Astrocyte of the hippocampus (primary cell): Measurements from ENCODE around the gene AHDC1.
"Not testable (repeated sequence)": the region's sequence is repeated elsewhere in the genome, so short reads cannot be mapped to it uniquely, and the experiment has no call there.

Experiments used
- DNase-seq: peaks from one replicate; pipeline ENCODE4 v3.0.0; 2011; ENCODE audit warnings: low read depth, low spot score

The AHDC1 gene

DNA sequence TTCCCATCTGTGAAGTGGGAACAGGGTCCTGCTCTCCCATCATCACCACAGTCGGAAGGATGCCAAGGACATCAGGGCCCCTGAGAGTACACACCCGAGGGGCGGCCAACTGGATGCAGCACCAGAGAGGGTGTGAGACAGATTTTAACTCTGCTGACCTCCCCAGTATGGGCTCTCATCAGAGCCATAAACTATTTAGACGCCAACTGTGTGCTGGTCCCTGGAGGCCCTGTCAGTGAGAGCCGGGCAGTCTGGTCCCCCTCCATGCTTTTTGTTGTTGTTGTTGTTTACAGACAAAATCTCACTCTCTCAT, 29.3 kb upstream of the AHDC1 start:
- no peak for DNase-seq

DNA sequence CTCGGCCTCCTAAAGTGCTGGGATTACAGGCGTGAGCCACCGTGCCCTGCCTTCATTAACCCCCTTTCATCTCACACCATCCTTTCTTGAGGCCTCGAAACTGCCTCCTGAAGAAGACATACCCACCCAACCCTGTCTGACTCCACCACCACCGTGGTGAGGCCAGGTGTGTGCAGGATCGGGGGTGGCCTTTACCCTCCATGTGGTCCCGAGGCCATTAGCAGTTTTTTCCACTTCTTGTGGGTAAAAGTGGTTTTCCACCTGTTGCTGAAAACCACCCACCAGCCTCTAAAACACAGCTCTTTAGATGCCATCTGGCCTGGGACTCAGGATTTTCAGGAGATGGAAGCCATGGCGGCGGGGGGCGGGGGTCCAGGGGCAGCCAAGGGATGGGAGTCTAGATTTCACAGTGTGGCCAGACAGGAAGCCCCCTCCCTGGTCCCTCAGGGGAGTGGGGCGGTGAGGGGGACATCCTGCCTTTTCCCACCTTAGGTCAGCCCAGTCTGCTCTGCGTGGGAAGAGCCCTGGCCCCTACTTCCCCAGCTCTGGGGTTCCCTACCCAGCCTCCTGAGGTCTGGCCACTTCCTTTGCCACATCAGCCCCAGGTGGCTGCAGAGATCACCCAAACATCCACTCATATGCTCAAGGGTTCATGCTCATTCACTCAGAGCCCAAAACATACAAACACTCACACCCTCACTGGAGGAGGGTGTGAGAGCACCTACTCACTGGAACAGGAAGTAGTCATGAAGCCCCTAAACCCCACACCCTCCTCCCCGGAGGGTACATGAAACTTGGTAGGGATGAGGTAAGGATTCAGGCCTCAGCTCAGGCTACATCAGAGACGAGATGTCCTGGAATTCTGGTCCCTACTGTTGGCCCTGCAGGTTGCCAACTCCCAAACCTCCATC, 28.7 kb upstream of the AHDC1 start:
- DNase-seq, result no peak

DNA sequence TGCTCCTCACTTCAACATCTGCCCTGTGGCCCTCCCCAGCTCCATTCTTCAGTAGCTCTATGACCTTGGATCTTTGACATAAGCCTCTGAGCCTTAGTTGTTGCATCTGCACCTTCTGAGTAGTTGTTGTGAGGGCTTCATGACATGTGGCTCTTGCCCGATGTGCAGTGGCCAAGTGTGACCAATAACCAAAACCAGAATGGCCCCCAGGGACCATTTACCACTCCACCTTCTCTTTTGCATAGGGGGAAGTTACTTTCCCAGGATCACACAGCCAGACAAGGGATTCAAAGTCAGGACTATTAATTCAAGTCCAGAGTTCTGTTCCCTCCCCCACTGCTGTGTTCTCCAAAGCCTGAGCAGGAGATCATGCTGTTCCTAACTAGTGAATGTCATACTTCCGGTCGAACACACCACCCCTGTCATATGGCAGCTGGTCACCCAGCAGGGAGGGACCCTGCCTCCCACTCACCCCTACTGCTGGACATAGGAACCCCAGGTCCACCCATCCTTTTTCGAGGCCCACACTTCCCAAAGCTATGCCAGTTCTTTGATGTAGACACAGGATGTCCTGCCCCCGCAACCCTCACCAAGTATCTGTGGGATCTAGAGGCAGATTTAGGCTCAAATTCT, 27.0 kb upstream of the AHDC1 start:
- DNase-seq, result no peak

DNA sequence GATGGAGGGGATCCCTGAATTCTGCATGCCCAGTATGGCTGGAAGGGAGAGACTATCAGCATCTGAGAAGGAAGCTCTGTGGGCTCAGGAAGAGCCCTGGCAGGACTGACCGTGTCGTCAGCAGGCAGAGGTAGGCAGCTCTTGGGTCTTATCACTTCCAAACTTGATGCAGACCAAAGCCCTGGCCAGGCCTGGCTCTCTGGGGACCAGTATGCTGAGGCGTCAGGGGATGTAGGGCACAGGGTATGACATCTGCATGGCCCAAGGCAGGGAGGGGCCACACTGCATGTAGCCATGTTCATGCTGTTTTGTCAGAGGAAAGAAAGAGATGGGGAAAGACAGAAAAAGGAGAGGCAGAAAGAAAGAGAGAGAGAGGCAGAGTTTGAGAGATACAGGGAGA, 24.8 kb upstream of the AHDC1 start:
- no peak for DNase-seq

DNA sequence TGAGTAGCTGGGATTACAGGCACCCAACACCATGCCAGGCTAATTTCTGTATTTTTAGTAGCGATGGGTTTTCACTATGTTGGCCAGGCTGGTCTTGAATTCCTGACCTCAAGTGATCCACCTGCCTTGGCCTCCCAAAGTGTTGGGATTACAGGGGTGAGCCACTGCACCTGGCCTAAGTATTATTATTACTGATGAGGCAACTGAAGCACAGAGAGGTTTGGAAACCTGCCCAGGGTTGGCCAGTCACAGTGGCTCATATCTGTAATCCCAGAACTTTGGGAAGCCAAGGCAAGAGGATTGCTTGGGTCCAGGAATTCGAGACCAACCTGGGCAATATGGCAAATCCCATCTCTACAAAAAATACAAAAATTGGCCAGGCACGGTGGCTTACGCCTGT, 23.8 kb upstream of the AHDC1 start:
- not testable (repeated sequence) for DNase-seq

DNA sequence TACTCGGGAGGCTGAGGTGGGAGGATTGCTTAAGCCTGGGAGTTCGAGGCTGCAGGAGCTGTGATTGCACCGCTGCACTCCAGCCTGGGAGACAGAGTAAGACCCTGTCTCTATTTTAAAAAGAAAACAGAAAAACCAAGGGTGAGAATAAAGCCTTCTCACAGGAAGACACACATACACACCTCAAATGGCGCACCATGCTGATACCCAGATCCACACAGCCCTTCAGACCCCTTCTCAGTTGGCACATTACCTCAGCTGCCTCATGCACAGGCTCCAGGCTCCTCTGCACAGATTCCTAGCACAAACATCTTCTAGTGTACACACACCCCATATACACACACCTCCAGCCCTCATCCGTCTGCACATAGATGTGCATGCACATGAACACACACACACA, 23.1 kb upstream of the AHDC1 start:
- DNase-seq, result no peak

DNA sequence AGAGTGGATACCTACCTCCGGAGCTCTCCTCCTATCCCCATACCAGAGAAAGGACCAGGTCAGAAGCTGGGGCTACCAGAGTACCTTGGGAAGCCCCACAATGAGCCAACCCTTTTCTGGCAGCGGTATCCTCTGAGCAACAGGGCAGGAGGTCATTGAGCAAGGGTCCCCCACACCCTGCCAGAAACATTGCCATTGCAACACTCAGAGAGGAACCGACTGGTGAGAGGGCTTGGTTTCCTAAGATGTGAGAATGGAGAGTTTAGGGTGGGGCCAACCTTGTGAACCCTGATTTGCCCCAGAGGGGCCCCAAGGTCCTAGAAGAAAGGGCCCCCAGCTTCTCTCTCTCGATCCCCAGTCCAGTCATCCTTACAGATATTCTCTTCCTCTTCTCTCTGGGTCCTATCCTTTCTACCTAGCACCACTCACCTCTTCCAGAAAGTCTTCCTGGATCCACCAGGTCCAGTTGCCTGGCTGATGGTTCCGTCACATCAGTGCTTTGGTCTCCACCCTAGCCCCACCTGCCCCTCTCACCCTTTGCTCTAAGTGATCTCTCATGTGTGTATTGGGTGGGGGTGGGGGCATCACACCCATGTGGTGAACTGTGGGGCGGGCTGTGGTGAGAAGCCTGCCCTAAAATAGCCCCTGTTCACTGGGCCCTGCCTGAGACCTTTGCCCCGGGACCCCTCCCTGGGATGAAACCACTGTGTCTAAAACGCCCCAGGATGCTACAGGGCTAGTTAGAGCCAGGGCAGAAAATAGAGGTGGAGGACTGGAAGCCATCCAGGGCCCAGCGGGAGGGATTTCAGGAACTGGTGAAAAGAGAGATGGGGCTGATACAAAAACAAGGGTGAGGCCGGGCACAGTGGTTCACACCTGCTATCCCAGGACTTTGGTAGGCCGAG, 22.3 kb upstream of the AHDC1 start:
- DNase-seq, result no peak

DNA sequence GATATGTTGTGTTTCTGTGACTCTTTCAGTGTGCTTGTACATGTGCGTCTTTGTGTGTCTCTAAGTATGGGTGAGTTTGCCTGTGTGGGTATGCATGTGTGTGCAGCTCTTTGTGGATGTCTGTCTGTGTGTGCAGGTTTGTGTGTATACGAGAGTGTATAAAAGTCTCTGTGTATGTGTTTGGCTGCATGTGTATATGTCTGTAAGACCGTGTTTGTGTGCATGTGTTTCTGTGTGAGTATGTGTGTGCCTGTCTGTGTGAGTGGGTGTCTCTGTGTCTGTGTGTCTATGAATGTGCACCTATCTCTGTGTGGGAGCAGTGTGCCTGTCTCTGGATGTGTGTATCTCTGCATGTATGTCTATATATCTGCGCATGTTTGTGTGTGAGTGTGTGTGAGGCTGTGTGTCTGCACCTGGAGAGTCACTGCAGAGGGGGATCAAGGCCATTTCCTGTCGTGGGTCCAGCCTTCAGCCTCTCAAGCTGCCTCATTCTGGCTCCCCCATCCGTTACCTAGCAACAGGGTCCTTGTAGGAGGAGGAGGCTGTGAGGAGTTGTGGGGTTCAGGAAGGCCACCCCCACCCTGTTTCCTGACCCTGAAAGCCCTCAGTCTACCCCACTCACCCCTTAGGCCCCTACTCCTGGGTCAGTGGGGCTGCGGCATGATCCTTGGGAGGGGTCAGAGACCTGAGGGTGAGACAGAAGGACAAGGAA, 20.7 kb upstream of the AHDC1 start:
- no peak for DNase-seq

DNA sequence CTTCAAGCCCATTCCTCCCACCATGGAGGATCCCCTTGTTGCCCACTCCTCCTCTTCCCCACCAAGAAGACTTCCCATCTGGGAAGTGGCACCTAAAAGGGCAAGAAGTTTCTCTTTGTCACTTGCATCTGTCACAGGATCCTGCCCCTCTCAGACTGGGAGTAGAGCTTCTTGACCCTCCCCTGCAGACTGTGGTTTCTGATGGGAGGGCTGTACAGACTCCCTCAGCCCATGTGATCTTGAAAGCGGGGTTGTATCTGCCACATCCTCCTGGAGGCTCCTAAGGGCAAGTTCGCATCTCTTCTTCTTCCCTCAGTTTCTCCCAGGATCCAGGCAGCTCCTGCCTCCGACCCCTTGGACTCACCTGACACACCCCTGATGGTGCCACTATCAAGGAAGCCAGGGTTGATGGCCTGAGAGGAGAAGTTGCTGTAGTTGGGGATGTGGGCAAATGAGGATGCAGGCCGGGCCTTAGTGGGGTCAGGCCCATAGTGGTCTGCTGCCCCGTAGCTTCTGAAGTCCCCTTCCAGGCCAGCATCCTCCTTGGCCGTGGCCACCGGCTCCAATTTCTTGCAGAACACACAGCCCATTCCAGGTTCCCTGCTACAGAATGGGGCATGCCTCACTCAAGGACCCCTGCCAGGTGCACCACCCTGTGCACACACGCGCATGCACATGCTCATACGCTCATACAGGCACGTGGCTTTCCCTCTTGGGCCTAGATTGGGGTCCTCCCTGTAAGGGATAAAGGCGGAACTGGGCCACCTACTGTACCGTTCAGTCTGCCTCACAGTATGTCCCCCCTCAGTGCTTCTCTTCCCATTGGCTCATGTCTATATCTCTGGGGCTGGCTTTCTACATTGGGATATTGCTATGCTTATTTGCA, 19.6 kb upstream of the AHDC1 start:
- DNase-seq, result no peak

DNA sequence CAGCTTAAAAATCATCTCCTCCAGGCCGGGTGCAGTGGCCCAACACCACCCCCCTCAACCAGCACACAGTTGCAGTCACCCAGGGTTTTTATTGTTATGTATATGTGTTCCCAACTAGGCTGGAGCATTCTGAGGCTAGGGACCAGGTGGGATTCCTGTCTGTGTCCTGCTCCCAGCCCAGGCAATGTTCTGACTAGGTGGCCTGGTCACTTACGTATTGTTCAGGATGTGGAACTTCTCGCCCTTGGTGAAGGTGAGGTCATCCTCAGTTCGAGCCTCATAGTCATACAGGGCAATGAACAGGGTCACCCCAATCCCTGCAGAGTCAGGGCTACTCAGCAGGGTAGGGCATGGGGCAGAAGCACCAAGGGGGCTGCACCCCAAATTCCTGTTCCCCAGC, 18.9 kb upstream of the AHDC1 start:
- no peak for DNase-seq

DNA sequence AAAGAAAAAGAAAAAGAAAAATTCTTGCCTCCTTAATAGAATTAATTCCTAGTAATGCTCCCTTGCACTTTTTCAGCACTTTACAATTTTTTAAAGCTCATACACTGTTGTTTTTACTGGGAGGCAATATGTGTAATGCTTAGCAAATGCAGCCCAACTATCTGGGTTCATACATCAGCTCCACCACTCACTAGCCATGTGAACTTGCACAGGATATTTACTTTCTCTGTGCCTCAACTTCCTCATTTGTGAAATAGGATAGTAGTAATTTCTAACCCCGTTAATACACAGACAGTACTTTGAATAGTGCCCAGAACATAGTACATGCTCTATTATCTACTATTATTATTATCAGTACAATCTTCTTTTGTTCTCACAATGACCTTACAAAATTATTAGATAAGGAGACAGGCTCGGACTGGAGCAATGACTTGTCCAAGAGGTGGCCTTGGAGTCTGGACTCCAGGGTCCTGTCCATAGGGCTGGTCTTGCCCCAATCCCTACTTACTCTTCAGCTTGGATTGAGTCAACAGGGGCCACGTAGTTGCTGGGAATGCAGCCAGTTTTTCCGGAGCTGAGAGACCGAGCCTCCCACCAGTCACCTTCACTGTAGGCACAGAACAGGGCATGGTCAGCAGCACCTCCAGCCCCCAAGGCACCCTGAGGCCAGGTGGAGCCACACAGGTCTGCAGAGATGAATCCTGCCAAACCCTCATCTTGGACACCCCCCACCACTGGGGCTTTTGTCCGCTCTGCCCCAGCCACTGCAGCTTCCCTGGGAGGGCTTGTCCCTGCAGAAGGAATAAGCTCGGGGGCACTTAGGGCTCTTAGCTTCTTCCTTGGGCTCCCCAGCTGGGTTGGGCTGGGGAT, 17.3 kb upstream of the AHDC1 start:
- peak; percentile 58 for DNase-seq

DNA sequence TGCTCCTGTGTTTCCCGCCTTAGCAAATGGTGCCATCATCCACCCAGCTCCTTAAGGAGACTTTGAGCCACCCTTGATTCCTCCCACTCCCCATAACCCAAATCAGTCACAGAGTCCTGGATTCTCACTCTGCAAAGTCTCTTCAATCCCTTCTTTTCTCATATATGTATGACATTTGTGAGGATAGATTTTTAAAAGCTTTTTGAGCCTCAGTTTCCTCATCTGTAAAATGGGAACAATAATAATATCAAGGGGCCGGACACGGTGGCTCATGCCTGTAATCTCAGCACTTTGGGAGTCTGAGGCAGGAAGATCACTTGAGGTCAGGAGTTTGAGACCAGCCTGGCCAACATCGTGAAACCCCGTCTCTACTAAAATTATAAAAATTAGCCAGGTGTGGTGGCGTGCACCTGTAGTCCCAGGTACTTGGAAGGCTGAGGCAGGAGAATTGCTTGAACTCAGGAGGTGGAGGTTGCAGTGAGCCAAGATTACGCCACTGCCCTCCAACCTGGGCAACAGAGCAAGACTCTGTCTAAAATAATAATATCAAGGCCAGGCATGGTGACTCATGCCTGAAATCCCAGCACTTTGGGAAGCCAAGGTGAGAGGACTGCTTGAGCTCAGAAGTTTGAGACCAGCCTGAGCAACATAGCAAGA, 16.0 kb upstream of the AHDC1 start:
- not testable (repeated sequence) for DNase-seq

DNA sequence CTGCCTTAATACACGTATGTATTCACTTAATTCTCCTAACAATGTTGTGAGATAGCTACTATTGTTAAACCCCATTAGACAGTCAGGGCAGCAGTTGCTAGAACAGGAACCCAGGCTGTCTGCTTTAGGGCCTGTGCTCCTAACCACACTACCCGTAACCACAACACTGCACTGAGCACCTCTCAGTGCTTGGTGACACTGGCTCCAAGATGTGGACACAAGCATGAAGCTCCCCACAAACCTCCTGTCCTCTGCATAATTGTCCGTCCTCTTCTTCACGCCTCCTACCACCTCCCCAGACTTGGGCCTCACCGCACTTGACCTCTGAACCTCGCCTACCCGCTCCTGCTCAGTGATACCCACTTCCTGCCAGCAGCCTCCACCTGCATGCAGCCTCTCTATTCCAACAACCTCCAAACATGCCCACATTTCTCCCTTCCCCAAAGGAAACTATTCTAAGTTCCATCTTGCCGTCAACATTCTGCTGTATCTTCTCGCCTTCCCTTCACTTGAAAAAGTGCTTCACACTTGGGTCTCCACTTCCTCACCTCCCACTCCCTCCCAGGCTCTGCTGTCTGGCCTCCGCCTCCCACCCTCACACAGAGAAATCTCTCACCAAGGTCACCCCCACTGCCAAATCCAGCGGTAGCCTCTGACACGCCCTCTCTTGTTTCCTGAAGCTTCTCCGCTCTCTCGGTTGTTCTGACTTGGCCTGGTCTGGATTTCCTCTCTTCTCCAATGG, 14.6 kb upstream of the AHDC1 start:
- DNase-seq, result no peak

DNA sequence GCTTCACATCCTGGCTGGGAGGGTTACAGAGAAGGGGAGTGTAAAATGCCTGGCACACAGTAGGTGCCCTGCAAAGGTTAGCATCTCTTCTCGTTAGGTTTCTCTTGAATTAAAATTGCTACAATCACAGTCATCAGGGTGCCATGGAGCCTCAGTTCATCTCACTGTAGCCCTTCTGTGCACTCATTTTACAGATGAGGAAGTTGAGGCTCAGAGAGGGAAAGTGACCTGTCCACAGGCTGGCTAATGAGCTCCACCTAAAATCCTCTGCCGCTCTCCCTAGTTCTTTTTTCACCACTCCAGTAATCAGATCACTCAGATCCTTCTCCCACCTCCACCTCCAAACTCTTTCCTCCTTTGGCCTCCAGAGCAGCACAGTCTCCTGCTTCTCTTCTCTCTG, 13.5 kb upstream of the AHDC1 start:
- DNase-seq, result no peak

DNA sequence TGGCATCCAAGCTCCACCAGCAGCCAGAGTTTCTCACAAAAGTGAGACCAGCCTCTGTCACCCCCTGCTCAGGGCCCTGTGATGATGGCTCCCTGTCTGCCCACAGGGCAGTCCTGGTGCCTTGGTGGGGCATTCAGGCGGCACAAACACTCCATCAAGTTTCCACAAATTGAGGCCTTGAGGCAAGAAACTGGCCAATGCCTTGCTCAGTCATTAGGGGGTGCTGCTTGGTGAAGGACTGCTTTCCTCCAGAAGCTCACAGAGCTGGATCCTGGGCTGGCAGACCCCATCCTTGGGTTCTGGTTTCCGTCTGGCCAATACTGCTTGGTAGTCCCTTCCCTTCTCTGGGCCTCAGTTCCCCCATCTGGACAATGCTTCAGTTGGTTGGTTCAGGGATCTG, 12.5 kb upstream of the AHDC1 start:
- no peak for DNase-seq

DNA sequence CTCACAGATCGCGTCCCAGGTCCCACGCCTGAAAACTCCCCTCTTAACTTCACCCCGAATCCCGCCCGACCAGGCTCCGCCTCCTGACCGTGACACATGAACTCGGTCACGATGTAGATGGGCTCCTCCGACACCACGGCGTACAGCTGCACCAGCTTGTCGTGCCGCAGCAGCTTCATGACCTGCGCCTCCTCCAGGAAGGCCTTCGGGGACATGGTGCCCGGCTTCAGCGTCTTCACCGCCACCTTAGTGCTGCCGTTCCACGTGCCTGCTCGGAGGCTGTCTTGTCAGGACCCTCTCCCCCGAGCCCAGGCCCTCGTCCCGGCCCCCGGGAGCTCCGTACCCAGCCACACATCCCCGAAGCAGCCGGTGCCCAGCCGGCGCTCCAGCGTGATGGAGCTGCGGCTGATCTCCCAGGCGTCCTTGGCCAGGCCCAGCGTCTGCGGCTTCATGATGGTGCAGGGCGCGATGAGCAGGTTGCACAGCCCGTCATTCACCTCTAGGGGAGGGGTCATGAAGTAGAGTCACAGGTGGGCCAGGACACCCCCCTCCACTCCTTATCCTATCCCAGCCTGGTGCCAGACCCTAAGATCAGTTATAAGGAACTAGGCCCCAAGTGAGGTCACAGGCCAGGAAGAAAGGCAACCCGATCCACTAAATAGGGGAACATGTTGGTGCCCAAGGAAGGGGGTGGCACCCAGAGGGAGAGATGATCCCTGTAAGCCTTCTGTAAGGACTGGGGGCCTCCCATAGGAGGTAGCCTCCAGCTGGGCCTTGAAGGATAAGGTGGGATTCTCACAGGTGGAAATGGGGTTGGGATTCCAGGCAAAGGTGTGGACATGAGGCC, 11.6 kb upstream of the AHDC1 start:
- no peak for DNase-seq

DNA sequence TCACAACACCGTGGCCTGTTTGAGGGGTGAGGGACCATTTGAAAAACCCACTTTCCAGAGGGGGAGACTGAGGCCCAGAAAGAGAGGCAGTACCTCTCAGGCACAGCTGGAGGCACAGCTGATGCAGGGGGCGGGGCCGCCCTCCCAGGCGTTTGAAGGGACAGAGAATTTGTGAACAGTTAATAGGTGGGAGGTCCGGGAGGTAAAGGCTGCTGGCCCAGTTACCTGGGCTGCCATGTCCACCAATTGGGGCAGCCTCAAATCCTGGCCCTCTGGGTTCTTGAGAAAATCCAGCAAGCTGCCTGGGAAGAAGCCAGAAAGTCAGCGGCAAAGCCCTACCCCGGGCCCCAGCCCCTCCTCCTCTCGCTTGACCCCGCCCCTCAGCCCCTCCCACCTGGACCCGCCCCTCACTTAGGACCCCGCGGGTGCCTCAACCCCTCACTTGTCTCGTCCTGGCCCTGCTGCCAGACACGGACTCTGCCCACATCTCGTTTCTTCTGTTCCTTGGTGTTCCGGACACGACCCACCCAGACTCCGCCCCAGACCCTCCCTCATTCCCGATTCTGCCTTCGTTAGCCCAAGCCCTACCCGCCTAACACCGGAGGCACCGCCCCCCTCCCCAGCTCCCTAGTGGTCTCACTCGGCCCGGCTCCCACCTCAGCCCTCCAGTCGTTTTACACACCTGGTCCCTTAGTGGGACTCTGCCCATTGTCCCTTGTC, 10.8 kb upstream of the AHDC1 start:
- no peak for DNase-seq
